ENCODE data around the gene HSD17B2.

- TF ChIP-seq CTCF (IDR thresholded peaks at IDR 0.05; ENCODE audit: low read length) = no peak
- TF ChIP-seq EZH2 (optimal IDR thresholded peaks at IDR 0.05; ENCODE audit: low read depth, low read length) = no peak
Observed at GRCh38 chr16:82129881-82130280, 94.8 kb downstream of the HSD17B2 start.

Data from MM.1S (cell line).